COLO829 (cell line): ENCODE data around the gene GAP43.

Experiments
- DNase-seq: peaks from one replicate; pipeline ENCODE4 v3.0.0; 2012; ENCODE audit warnings: low spot score

The GAP43 gene

GRCh38 chr3:115623044-115623868 is at the start of gene GAP43:
Gene GAP43 (plus strand): TSS chr3:115623510. CDS start chr3:115623690, 180 bp downstream.
- DNase-seq = no peak

- DNase-seq = no peak
These were observed 46.9 kb upstream of the GAP43 start for GRCh38 chr3:115576325-115576875.

- DNase-seq = no peak
These were observed 46.3 kb upstream of the GAP43 start for GRCh38 chr3:115577000-115577399.

GRCh38 chr3:115578331-115578730 is 45.0 kb upstream of the GAP43 start:
- DNase-seq = no peak

- DNase-seq = peak; percentile 30
These were observed 42.7 kb upstream of the GAP43 start for GRCh38 chr3:115580566-115580965.

- peak; percentile 24 for DNase-seq
These were observed 41.8 kb upstream of the GAP43 start for GRCh38 chr3:115581362-115582135.

- DNase-seq = no peak
These were observed 34.9 kb upstream of the GAP43 start for GRCh38 chr3:115588201-115589115.

GRCh38 chr3:115590873-115591272 is 32.4 kb upstream of the GAP43 start:
- DNase-seq = no peak

GRCh38 chr3:115595611-115596275 is 27.6 kb upstream of the GAP43 start:
- no peak for DNase-seq

GRCh38 chr3:115598216-115598615 is 25.1 kb upstream of the GAP43 start:
- DNase-seq = peak; percentile 33

- DNase-seq = no peak
These were observed 21.1 kb upstream of the GAP43 start for GRCh38 chr3:115602194-115602593.

- no peak for DNase-seq
These were observed 11.7 kb upstream of the GAP43 start for GRCh38 chr3:115611630-115612029.

GRCh38 chr3:115615001-115615814 is 8.1 kb upstream of the GAP43 start:
- no peak for DNase-seq

GRCh38 chr3:115616461-115616860 is 6.8 kb upstream of the GAP43 start:
- no peak for DNase-seq

GRCh38 chr3:115617591-115617990 is 5.7 kb upstream of the GAP43 start:
- DNase-seq = no peak

- no peak for DNase-seq
These were observed 875 bp downstream of the GAP43 start for GRCh38 chr3:115624029-115624741.

GRCh38 chr3:115624901-115625300 is 1.6 kb downstream of the GAP43 start:
- DNase-seq = no peak

GRCh38 chr3:115626006-115626409 is 2.7 kb downstream of the GAP43 start:
- no peak for DNase-seq

- DNase-seq = no peak
These were observed 3.4 kb downstream of the GAP43 start for GRCh38 chr3:115626721-115627120.
